ENCODE measurements around the gene PSMA4.

Gene PSMA4

GRCh38 chr15:78564743-78565096, 24.5 kb downstream of the PSMA4 start:
- POLR2A ChIA-PET (ENCODE audit: low non-redundant PET) = interaction anchor here (1.5 kb wide), 1 partner anchor 24 kb away, joined by 5 read pairs; the partner anchor contains the start of gene PSMA4
- peak overlapping the region; percentile 90 for H3K27ac ChIP-seq
- CTCF ChIA-PET = interaction anchor here (0.7 kb wide), 1 partner anchor 50 kb away, joined by 3 read pairs; no protein-coding TSS in a partner anchor
- DNase-seq (ENCODE audit: low spot score) = no peak
- no peak for TF ChIP-seq CTCF (conservative IDR thresholded peaks at IDR 0.05; ENCODE audit: low read depth)

GRCh38 chr15:78565097-78565950, 25.1 kb downstream of the PSMA4 start, which contains the start of gene CHRNA5:
Gene CHRNA5 (plus strand): TSS chr15:78565520. CDS start chr15:78565720, 200 bp downstream.
- TF ChIP-seq CTCF (conservative IDR thresholded peaks at IDR 0.05; ENCODE audit: low read depth) = no peak
- peak; percentile 92 for DNase-seq (ENCODE audit: low spot score)
- ChIA-PET POLR2A (ENCODE audit: low non-redundant PET) (interaction anchor here (0.5 to 1.5 kb wide), 2 partner anchors 25 to 662 kb away, joined by 3 to 5 read pairs; partner anchors contain the start of gene PSMA4), CTCF (interaction anchor here (0.7 to 1.3 kb wide), 4 partner anchors 14 to 932 kb away, joined by 3 to 4 read pairs (median 4); no protein-coding TSS in a partner anchor)
- H3K27ac ChIP-seq = peak within 1 kb of the TSS; percentile 90

GRCh38 chr15:78565951-78566774, 25.9 kb downstream of the PSMA4 start:
- DNase-seq (ENCODE audit: low spot score) = peak; percentile 49
- ChIA-PET POLR2A (ENCODE audit: low non-redundant PET) (interaction anchor here (0.5 to 1.5 kb wide), 2 partner anchors 26 to 663 kb away, joined by 3 to 5 read pairs; partner anchors contain the start of gene PSMA4), CTCF (interaction anchor here (0.7 to 1.3 kb wide), 3 partner anchors 14 to 932 kb away, joined by 3 to 4 read pairs (median 4); no protein-coding TSS in a partner anchor)
- H3K27ac ChIP-seq = peak overlapping the region; percentile 90
- TF ChIP-seq CTCF (conservative IDR thresholded peaks at IDR 0.05; ENCODE audit: low read depth) = peak; percentile 30; the same call in 1 of the 2 replicates

GRCh38 chr15:78567531-78567930, 27.3 kb downstream of the PSMA4 start:
- ChIA-PET CTCF (interaction anchor here (0.6 kb wide), 1 partner anchor 85 kb away, joined by 3 read pairs; no protein-coding TSS in a partner anchor), POLR2A (ENCODE audit: low non-redundant PET) (no interaction called here)
- no peak for DNase-seq (ENCODE audit: low spot score)
- H3K27ac ChIP-seq = no peak overlapping the region
- TF ChIP-seq CTCF (conservative IDR thresholded peaks at IDR 0.05; ENCODE audit: low read depth) = no peak

- no peak for DNase-seq (ENCODE audit: low spot score)
- TF ChIP-seq CTCF (conservative IDR thresholded peaks at IDR 0.05; ENCODE audit: low read depth) = no peak
- CTCF ChIA-PET = interaction anchor here (0.6 kb wide), 1 partner anchor 90 kb away, joined by 3 read pairs; no protein-coding TSS in a partner anchor
- POLR2A ChIA-PET (ENCODE audit: low non-redundant PET) = no interaction called here
- no peak overlapping the region for H3K27ac ChIP-seq
Observed at GRCh38 chr15:78570710-78571109, 30.5 kb downstream of the PSMA4 start.

GRCh38 chr15:78571382-78571781, 31.1 kb downstream of the PSMA4 start:
- TF ChIP-seq CTCF (conservative IDR thresholded peaks at IDR 0.05; ENCODE audit: low read depth) = no peak
- CTCF ChIA-PET = interaction anchor here (0.6 kb wide), 1 partner anchor 89 kb away, joined by 3 read pairs; no protein-coding TSS in a partner anchor
- DNase-seq (ENCODE audit: low spot score) = no peak
- H3K27ac ChIP-seq = no peak overlapping the region
- POLR2A ChIA-PET (ENCODE audit: low non-redundant PET) = interaction anchor here (0.6 kb wide), 1 partner anchor 257 kb away, joined by 3 read pairs; no protein-coding TSS in a partner anchor
